GM19467 (cell line): ENCODE results near the gene COL10A1.

Experiments used
- ATAC-seq: cut with Tn5 transposase; IDR thresholded peaks from one replicate; pipeline ENCODE4 v1.9.1; 2021; ENCODE audit warnings: mild to moderate bottlenecking, moderate library complexity; ENCODE audit not compliant: unreplicated experiment

The COL10A1 gene

GRCh38 chr6:116126032-116126431, at the start of gene COL10A1:
Gene COL10A1 (minus strand): TSS chr6:116126132. CDS start chr6:116125492, 640 bp downstream.
- ATAC-seq = no peak

GRCh38 chr6:116175344-116175743, 49.4 kb upstream of the COL10A1 start:
- no peak for ATAC-seq

GRCh38 chr6:116173928-116174327, 48.0 kb upstream of the COL10A1 start:
- ATAC-seq = no peak

GRCh38 chr6:116170358-116171057, 44.6 kb upstream of the COL10A1 start:
- ATAC-seq = no peak

- ATAC-seq = no peak
Measured at GRCh38 chr6:116169880-116170279, 43.9 kb upstream of the COL10A1 start.

- ATAC-seq = no peak
Measured at GRCh38 chr6:116168148-116168547, 42.2 kb upstream of the COL10A1 start.

- no peak for ATAC-seq
Measured at GRCh38 chr6:116166369-116166768, 40.4 kb upstream of the COL10A1 start.

- no peak for ATAC-seq
Measured at GRCh38 chr6:116165596-116165995, 39.7 kb upstream of the COL10A1 start.

GRCh38 chr6:116159782-116160524, 34.0 kb upstream of the COL10A1 start:
- no peak for ATAC-seq

GRCh38 chr6:116158641-116159040, 32.7 kb upstream of the COL10A1 start:
- no peak for ATAC-seq

GRCh38 chr6:116157391-116157790, 31.5 kb upstream of the COL10A1 start:
- no peak for ATAC-seq

- ATAC-seq = no peak
Measured at GRCh38 chr6:116156405-116157326, 30.7 kb upstream of the COL10A1 start.

GRCh38 chr6:116154887-116155286, 29.0 kb upstream of the COL10A1 start:
- ATAC-seq = no peak

- no peak for ATAC-seq
Measured at GRCh38 chr6:116152620-116153019, 26.7 kb upstream of the COL10A1 start.

GRCh38 chr6:116145803-116146675, 20.1 kb upstream of the COL10A1 start:
- no peak for ATAC-seq

GRCh38 chr6:116144605-116145004, 18.7 kb upstream of the COL10A1 start:
- no peak for ATAC-seq

- no peak for ATAC-seq
Measured at GRCh38 chr6:116139917-116140316, 14.0 kb upstream of the COL10A1 start.

- no peak for ATAC-seq
Measured at GRCh38 chr6:116136933-116137340, 11.0 kb upstream of the COL10A1 start.

GRCh38 chr6:116136373-116136772, 10.4 kb upstream of the COL10A1 start:
- no peak for ATAC-seq

GRCh38 chr6:116133453-116133852, 7.5 kb upstream of the COL10A1 start:
- ATAC-seq = no peak
